Measurements from ENCODE around the gene ZNF639. TPM values are rescaled to one million over a fixed set of nuclear protein-coding genes. Genes with fewer than 3 reads are reported as not detected.

ZNF639 gene
- total RNA-seq, 1 donor from 2014 or later, result 33.6 TPM

- intact Hi-C loops (cut with micrococcal nuclease), result no loop called here
Measured at GRCh38 chr3:179309225-179310078, 13.4 kb upstream of the ZNF639 start.

- intact Hi-C loops (cut with micrococcal nuclease), result no loop called here
Measured at GRCh38 chr3:179318876-179319275, 4.0 kb upstream of the ZNF639 start.

- intact Hi-C loops (cut with micrococcal nuclease), result loop anchor here (2.0 to 5.0 kb wide), 3 partner anchors 61 to 283 kb away; partner anchors contain the start of genes GNB4, MRPL47 and NDUFB5
Measured at GRCh38 chr3:179321668-179322285, 1.1 kb upstream of the ZNF639 start.

GRCh38 chr3:179323197-179324110 is 623 bp downstream of the ZNF639 start:
- intact Hi-C loops (cut with micrococcal nuclease), result loop anchor here (1.0 to 5.0 kb wide), 8 partner anchors 24 to 281 kb away; partner anchors contain the start of genes GNB4, MFN1, MRPL47 and NDUFB5

- intact Hi-C loops (cut with micrococcal nuclease), result loop anchor here (1.0 to 5.0 kb wide), 4 partner anchors 128 to 253 kb away; partner anchors contain the start of genes GNB4 and ZMAT3
Measured at GRCh38 chr3:179324270-179324754, 1.5 kb downstream of the ZNF639 start.

GRCh38 chr3:179330438-179330837 is 7.6 kb downstream of the ZNF639 start:
- intact Hi-C loops (cut with micrococcal nuclease), result no loop called here

GRCh38 chr3:179332240-179332639 is 9.4 kb downstream of the ZNF639 start:
- intact Hi-C loops (cut with micrococcal nuclease), result no loop called here

GRCh38 chr3:179333084-179333483 is 10.3 kb downstream of the ZNF639 start:
- intact Hi-C loops (cut with micrococcal nuclease), result no loop called here

GRCh38 chr3:179336345-179336929 is 13.6 kb downstream of the ZNF639 start:
- intact Hi-C loops (cut with micrococcal nuclease), result no loop called here

- intact Hi-C loops (cut with micrococcal nuclease), result loop anchor here (1.0 to 2.0 kb wide), 9 partner anchors 24 to 1255 kb away; partner anchors contain the start of genes ACTL6A, GNB4, MRPL47 and NDUFB5
Measured at GRCh38 chr3:179347345-179348194, 24.7 kb downstream of the ZNF639 start, which contains the start of gene MFN1. Gene MFN1, plus strand, starts transcription at chr3:179347709. Its CDS starts 1,143 bp downstream, at chr3:179348852.

- intact Hi-C loops (cut with micrococcal nuclease), result loop anchor here (2.0 kb wide), 1 partner anchor 32 kb away; no protein-coding TSS in a partner anchor
Measured at GRCh38 chr3:179348325-179349013, 25.6 kb downstream of the ZNF639 start.

- intact Hi-C loops (cut with micrococcal nuclease), result no loop called here
Measured at GRCh38 chr3:179355996-179356395, 33.2 kb downstream of the ZNF639 start.

- intact Hi-C loops (cut with micrococcal nuclease), result no loop called here
Measured at GRCh38 chr3:179363332-179363731, 40.5 kb downstream of the ZNF639 start.

- intact Hi-C loops (cut with micrococcal nuclease), result no loop called here
Measured at GRCh38 chr3:179369621-179370020, 46.8 kb downstream of the ZNF639 start.

GRCh38 chr3:179373938-179374337 is 51.1 kb downstream of the ZNF639 start:
- intact Hi-C loops (cut with micrococcal nuclease), result no loop called here

GRCh38 chr3:179375091-179375999 is 52.5 kb downstream of the ZNF639 start:
- intact Hi-C loops (cut with micrococcal nuclease), result no loop called here

GRCh38 chr3:179376474-179376873 is 53.6 kb downstream of the ZNF639 start:
- intact Hi-C loops (cut with micrococcal nuclease), result no loop called here
